ENCODE results near the gene SVOPL.

GRCh38 chr7:138727336-138728099, 26.4 kb upstream of the SVOPL start:
- TF ChIP-seq, protein P1, sequence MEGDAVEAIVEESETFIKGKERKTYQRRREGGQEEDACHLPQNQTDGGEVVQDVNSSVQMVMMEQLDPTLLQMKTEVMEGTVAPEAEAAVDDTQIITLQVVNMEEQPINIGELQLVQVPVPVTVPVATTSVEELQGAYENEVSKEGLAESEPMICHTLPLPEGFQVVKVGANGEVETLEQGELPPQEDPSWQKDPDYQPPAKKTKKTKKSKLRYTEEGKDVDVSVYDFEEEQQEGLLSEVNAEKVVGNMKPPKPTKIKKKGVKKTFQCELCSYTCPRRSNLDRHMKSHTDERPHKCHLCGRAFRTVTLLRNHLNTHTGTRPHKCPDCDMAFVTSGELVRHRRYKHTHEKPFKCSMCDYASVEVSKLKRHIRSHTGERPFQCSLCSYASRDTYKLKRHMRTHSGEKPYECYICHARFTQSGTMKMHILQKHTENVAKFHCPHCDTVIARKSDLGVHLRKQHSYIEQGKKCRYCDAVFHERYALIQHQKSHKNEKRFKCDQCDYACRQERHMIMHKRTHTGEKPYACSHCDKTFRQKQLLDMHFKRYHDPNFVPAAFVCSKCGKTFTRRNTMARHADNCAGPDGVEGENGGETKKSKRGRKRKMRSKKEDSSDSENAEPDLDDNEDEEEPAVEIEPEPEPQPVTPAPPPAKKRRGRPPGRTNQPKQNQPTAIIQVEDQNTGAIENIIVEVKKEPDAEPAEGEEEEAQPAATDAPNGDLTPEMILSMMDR (IDR thresholded peaks at IDR 0.05; ENCODE audit: low read depth, low read length, missing input control) = no peak
- TF ChIP-seq JUND (IDR thresholded peaks at IDR 0.05) = peak in 1 of 2 donors; percentile 15
- no peak for TF ChIP-seq EGR1 (IDR thresholded peaks at IDR 0.05; ENCODE audit: low read depth in 2 of 2)
- peak; percentile 16 to 24 for TF ChIP-seq RAD21 (IDR thresholded peaks at IDR 0.05)
- peak; percentile 10 for TF ChIP-seq YY1 (IDR thresholded peaks at IDR 0.05)
- no peak for TF ChIP-seq FOXA1 (IDR thresholded peaks at IDR 0.05)
- TF ChIP-seq GABPA (IDR thresholded peaks at IDR 0.05 in 1 of 2, conservative IDR thresholded peaks at IDR 0.05 in 1 of 2) = no peak
- TF ChIP-seq REST (IDR thresholded peaks at IDR 0.05) = no peak
- TF ChIP-seq, protein P2, sequence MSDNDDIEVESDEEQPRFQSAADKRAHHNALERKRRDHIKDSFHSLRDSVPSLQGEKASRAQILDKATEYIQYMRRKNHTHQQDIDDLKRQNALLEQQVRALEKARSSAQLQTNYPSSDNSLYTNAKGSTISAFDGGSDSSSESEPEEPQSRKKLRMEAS (IDR thresholded peaks at IDR 0.05) = no peak

All from liver (tissue), 3 donors.